Measurements from ENCODE around the gene P2RY14. TPM values are rescaled to one million over a fixed set of nuclear protein-coding genes. Genes with fewer than 3 reads are reported as not detected.

P2RY14 gene
- total RNA-seq, 2 donors from 2014 or later, result 2.0 to 2.1 TPM

DNA sequence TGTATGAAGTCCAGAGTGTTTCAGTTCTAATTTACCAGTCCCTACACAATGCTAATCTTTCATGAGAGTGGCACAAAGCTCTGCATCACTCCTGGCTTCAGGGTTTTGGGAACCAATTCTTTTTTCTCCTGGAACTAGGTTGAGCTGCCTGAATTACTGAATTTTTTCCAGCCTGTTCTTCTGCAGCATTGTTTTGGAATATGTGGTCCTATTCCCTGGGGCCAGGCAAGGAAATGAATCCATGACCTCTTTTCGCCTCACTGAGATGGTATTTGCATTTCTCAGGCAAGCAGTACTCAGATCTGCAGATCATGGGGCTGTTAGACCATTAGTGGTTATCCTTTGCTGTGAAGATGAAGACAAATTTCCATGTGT lies 49.7 kb downstream of the P2RY14 start:
- H3K9me3 Mint-ChIP-seq, result no peaks in the 10 kb centered on the region
- no peak overlapping the region for H3K4me3 Mint-ChIP-seq
- H3K27me3 Mint-ChIP-seq, result peaks cover 0 to 5% of the 10 kb centered on the region in 2 donors
- no peak for ATAC-seq
- H3K36me3 Mint-ChIP-seq, result no peaks in the 10 kb centered on the region
- peak overlapping the region; percentile 79 to 88 for H3K27ac Mint-ChIP-seq
- no peak for DNase-seq (ENCODE audit: low spot score)
- peaks cover 59 to 65% of the 10 kb centered on the region in 2 donors for H3K4me1 Mint-ChIP-seq (ENCODE audit: low read depth in 2 of 2)

DNA sequence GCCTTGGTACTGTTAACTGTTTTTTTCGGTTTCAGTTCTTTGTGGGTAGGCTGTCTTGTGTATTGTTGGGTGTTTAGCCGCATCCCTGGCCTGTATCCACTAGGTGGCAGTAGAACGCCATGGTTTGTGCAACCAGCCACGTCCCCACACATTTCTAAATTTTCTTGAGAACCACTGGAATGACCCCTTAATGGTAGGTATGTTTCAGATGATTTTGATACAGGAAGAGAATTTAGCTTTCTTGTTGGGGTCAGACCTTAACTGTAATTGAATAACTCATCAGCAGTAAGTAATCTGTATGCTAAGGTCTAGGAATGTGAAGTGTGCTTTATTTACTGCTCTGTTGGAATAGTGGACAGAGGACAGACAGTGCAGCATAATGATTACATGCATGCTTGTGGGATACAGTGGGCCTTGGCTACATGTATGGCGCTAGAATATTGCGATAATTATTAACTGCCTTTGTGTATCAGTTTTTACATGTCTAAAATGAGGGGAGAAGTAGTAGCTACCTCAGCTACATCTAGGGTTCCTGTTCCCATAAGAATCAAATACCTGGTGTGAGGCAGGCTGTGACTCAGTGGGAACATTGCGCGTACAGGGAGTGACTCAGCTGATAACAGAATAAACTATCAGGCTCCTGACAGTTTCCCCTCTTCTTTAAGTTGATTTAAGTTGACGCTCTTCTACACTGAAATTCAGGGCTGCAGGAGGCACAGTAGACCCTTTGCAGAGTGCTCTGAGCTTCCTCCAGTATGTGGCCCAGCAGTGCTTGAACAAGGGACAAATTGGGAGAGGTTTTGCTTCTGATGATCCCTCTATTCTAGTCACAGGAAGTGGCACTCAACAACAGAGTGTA lies 50.3 kb downstream of the P2RY14 start:
- H3K27ac Mint-ChIP-seq, result peak overlapping the region; percentile 79 to 88
- peak; percentile 82 to 88 for ATAC-seq
- no peaks in the 10 kb centered on the region for H3K36me3 Mint-ChIP-seq
- DNase-seq (ENCODE audit: low spot score), result peak; percentile 81
- H3K27me3 Mint-ChIP-seq, result peaks cover 0 to 4% of the 10 kb centered on the region in 2 donors
- H3K4me3 Mint-ChIP-seq, result peak overlapping the region; percentile 48
- H3K4me1 Mint-ChIP-seq (ENCODE audit: low read depth in 2 of 2), result peaks cover 62 to 70% of the 10 kb centered on the region in 2 donors
- H3K9me3 Mint-ChIP-seq, result no peaks in the 10 kb centered on the region

- peaks cover 0 to 3% of the 10 kb centered on the region in 2 donors for H3K27me3 Mint-ChIP-seq
- peak; percentile 47 to 58 for ATAC-seq
- H3K4me1 Mint-ChIP-seq (ENCODE audit: low read depth in 2 of 2), result peaks cover 62 to 70% of the 10 kb centered on the region in 2 donors
- peak overlapping the region; percentile 79 to 88 for H3K27ac Mint-ChIP-seq
- peaks cover 4% of the 10 kb centered on the region for H3K36me3 Mint-ChIP-seq
- no peak for DNase-seq (ENCODE audit: low spot score)
- peak overlapping the region; percentile 48 for H3K4me3 Mint-ChIP-seq
- H3K9me3 Mint-ChIP-seq, result peaks cover 3% of the 10 kb centered on the region
Observed at GRCh38 chr3:151227266-151227806, 51.0 kb downstream of the P2RY14 start.

- Mint-ChIP-seq H3K9me3 (peaks cover 7% of the 10 kb centered on the region), H3K4me3 (peak overlapping the region; percentile 71), H3K4me1 (ENCODE audit: low read depth in 2 of 2) (peaks cover 57 to 76% of the 10 kb centered on the region in 2 donors), H3K27me3 (peaks cover 0 to 3% of the 10 kb centered on the region in 2 donors), H3K27ac (peak overlapping the region; percentile 79 to 88), H3K36me3 (peaks cover 9% of the 10 kb centered on the region)
- DNase-seq (ENCODE audit: low spot score) (no peak), ATAC-seq (no peak)
Observed at GRCh38 chr3:151226825-151227224, 51.5 kb downstream of the P2RY14 start.

DNA sequence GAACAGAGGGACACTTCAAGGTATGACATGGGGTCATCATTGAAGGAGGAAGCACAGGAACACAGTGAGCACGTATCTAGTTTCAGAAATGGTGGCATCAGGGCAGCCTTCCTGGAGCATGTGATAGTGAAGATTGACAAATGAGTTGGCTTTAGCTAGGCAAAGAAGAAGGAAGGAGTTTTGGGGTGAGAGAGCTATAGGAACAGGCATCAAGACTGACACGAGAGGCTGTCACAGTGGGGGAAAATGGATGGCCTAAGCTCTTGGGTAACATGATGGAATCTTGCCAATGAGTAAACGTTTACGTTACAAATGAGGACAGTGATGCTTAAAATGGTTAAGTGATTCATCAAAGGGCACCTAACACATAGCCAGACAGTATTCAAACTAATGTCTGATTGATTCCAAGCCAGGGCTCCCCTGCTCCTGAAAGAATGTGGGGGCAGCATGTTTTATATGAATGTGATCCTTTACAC lies 52.2 kb downstream of the P2RY14 start:
- Mint-ChIP-seq H3K9me3 (peaks cover 7% of the 10 kb centered on the region), H3K4me1 (ENCODE audit: low read depth in 2 of 2) (peaks cover 52 to 71% of the 10 kb centered on the region in 2 donors), H3K27me3 (peaks cover 0 to 3% of the 10 kb centered on the region in 2 donors), H3K27ac (peak overlapping the region; percentile 79 to 88), H3K36me3 (peaks cover 10% of the 10 kb centered on the region), H3K4me3 (peak overlapping the region; percentile 71)
- peak; percentile 51 to 55 for ATAC-seq
- DNase-seq (ENCODE audit: low spot score), result no peak

DNA sequence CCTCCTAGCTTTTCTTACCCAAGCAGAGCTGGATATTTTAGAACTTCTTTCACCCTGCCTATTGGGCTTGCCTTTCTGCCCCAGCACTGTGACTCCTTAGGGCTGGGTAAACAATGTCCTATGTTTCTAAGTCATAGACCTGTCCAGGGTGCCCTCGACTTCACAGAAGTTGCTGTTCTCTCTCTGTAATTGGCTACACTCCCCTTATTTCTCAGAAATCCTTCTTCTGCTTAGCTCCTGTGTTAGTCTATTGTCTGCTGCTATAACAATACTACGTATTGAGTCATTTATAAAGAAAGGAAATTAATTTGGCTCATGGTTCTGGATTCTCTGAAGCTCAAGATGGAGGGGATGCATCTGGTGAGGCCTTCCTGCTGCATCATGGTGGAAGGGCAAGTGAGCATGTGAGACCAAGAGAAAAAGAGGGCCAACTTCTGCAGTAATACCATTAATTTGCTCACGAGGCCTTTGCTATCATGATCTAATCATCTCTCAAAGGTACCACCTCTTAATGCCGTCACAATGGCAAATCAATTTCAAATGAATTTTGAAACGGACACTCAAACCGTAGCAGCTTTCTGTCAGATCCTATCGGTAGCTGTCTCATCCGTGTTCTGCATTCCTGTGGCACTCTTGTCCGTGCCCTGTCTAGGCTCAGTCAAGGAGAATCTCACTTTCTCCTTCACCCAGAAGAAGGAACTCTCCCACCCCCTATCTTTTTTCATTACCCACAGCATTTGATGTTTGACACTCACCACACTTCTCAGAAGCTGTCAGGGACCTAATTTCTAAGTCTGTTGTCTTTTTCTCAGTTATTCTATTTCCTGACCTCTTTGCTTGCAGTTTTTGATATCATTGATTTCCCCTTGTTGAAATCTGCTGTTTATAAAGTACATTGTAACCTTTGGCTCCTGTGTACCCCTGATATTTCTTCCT lies 53.0 kb downstream of the P2RY14 start:
- Mint-ChIP-seq H3K27ac (peak overlapping the region; percentile 79 to 88), H3K27me3 (no peaks in the 10 kb centered on the region), H3K36me3 (peaks cover 18% of the 10 kb centered on the region), H3K4me3 (peak overlapping the region; percentile 71), H3K4me1 (ENCODE audit: low read depth in 2 of 2) (peaks cover 44 to 63% of the 10 kb centered on the region in 2 donors), H3K9me3 (peaks cover 12% of the 10 kb centered on the region)
- DNase-seq (ENCODE audit: low spot score), result no peak
- peak in 1 of 2 donors; percentile 41 for ATAC-seq

GRCh38 chr3:151224268-151224866 lies 54.0 kb downstream of the P2RY14 start:
- H3K36me3 Mint-ChIP-seq, result peaks cover 18% of the 10 kb centered on the region
- H3K4me1 Mint-ChIP-seq (ENCODE audit: low read depth in 2 of 2), result peaks cover 42 to 61% of the 10 kb centered on the region in 2 donors
- no peak for DNase-seq (ENCODE audit: low spot score)
- peaks cover 12% of the 10 kb centered on the region for H3K9me3 Mint-ChIP-seq
- peak in 1 of 2 donors; percentile 35 for ATAC-seq
- H3K27ac Mint-ChIP-seq, result peak overlapping the region; percentile 79 to 88
- peak overlapping the region; percentile 71 for H3K4me3 Mint-ChIP-seq
- H3K27me3 Mint-ChIP-seq, result no peaks in the 10 kb centered on the region

DNA sequence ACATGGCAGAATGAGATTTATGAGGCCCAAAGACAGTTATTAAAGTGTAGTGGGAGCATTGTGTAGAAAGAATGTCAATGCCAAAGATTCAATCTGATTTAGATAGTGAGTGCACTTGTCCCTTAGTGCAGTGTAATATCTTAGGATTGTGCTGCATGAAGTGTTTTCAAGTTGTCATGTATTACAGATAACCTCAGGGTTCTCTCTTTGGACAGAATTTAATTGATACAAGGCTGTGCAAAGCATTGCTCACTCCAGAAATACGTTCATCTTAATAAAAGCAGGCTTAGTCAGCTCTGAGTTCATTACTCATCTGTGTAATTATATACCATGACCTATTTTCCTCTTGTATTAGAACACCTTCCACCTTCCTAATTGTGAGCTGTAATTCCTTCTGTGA lies 59.3 kb downstream of the P2RY14 start:
- no peak overlapping the region for H3K4me3 Mint-ChIP-seq
- peaks cover 12% of the 10 kb centered on the region for H3K9me3 Mint-ChIP-seq
- DNase-seq (ENCODE audit: low spot score), result no peak
- H3K27me3 Mint-ChIP-seq, result no peaks in the 10 kb centered on the region
- H3K36me3 Mint-ChIP-seq, result peaks cover 18% of the 10 kb centered on the region
- ATAC-seq, result peak in 1 of 2 donors; percentile 20
- no peak overlapping the region for H3K27ac Mint-ChIP-seq
- H3K4me1 Mint-ChIP-seq (ENCODE audit: low read depth in 2 of 2), result peaks cover 3 to 25% of the 10 kb centered on the region in 2 donors

- H3K4me1 Mint-ChIP-seq (ENCODE audit: low read depth in 2 of 2), result peaks cover 0 to 19% of the 10 kb centered on the region in 2 donors
- H3K27ac Mint-ChIP-seq, result no peak overlapping the region
- peaks cover 12% of the 10 kb centered on the region for H3K9me3 Mint-ChIP-seq
- DNase-seq (ENCODE audit: low spot score) (no peak), ATAC-seq (no peak)
- H3K4me3 Mint-ChIP-seq, result no peak overlapping the region
- H3K27me3 Mint-ChIP-seq, result no peaks in the 10 kb centered on the region
- H3K36me3 Mint-ChIP-seq, result peaks cover 18% of the 10 kb centered on the region
Observed at GRCh38 chr3:151218136-151218535, 60.2 kb downstream of the P2RY14 start.

GRCh38 chr3:151216641-151217607 lies 61.4 kb downstream of the P2RY14 start:
- Mint-ChIP-seq H3K4me3 (no peak overlapping the region), H3K4me1 (ENCODE audit: low read depth in 2 of 2) (peaks cover 0 to 14% of the 10 kb centered on the region in 2 donors), H3K27ac (no peak overlapping the region), H3K9me3 (peaks cover 5% of the 10 kb centered on the region), H3K27me3 (no peaks in the 10 kb centered on the region), H3K36me3 (peaks cover 9% of the 10 kb centered on the region)
- DNase-seq (ENCODE audit: low spot score) (no peak), ATAC-seq (no peak)

DNA sequence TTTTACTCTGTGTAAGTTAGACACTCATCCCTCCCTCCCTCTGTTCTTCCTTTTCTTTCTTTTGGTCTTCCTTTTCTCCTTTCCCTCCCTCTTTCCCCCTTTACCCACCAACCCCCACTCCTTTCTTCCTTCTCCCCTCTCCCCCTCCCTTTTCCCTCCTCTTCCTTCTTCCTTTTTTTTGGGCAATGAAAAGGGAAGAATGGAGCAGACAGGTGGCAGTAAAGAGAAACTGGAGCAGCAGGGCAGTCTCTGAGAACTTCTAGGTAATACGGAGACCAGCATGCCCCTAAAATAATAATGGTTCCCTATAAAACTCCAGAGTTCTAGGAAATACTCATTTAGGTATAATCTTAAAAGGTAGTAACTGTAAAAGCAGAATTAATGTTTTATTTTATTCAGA lies 63.9 kb downstream of the P2RY14 start:
- Mint-ChIP-seq H3K27me3 (no peaks in the 10 kb centered on the region), H3K9me3 (no peaks in the 10 kb centered on the region), H3K27ac (no peak overlapping the region), H3K4me3 (no peak overlapping the region), H3K36me3 (no peaks in the 10 kb centered on the region), H3K4me1 (ENCODE audit: low read depth in 2 of 2) (peaks cover 16 to 31% of the 10 kb centered on the region in 2 donors)
- ATAC-seq (no peak), DNase-seq (ENCODE audit: low spot score) (no peak)

GRCh38 chr3:151213881-151214280 lies 64.5 kb downstream of the P2RY14 start:
- ATAC-seq, result no peak
- H3K9me3 Mint-ChIP-seq, result no peaks in the 10 kb centered on the region
- H3K36me3 Mint-ChIP-seq, result no peaks in the 10 kb centered on the region
- DNase-seq (ENCODE audit: low spot score), result no peak
- H3K4me1 Mint-ChIP-seq (ENCODE audit: low read depth in 2 of 2), result peaks cover 22 to 31% of the 10 kb centered on the region in 2 donors
- H3K27ac Mint-ChIP-seq, result no peak overlapping the region
- H3K4me3 Mint-ChIP-seq, result no peak overlapping the region
- H3K27me3 Mint-ChIP-seq, result no peaks in the 10 kb centered on the region

Measured in natural killer cell treated with Interleukin-12 subunit alpha and Interleukin-12 subunit beta and Interleukin-15 and Interleukin-18, amount 100 ng/mL, for 72 hours (primary cell).